A673 (cell line): ENCODE results near the gene TNFRSF18. TPM values are rescaled to one million over a fixed set of nuclear protein-coding genes. Genes with fewer than 3 reads are reported as not detected.

ENCODE experiments used
- BruUV-seq: library from RNA; stranded (reverse); fragments of 400-500 nt; replicated peaks from 2 replicates; lab custom pipeline; 2021; lab: Mats Ljungman, UMichigan
- CTCF ChIA-PET: fragments of 300-600 bp; sonication (Branson Sonifier 250); formaldehyde crosslinking; loops from one replicate; lab custom pipeline; 2022; ENCODE audit warnings: antibody characterized with exemption; lab: Charles Lee
- POLR2A ChIA-PET: fragments of 300-600 bp; sonication (Branson Sonifier 250); formaldehyde crosslinking; loops from one replicate; lab custom pipeline; 2022; ENCODE audit warnings: antibody characterized with exemption; ENCODE audit not compliant: low non-redundant PET; lab: Charles Lee
- DNase-seq: peaks from one replicate; pipeline ENCODE4 v3.0.0-alpha.2; 2015; ENCODE audit warnings: low spot score
- H3K27ac ChIP-seq: fragments of 200-600 bp; sonication (generic); 2 replicates; pipeline ENCODE4 v1.5.1; 2016; ENCODE audit warnings: mixed run types, low read depth, mild to moderate bottlenecking, mixed read lengths, antibody characterized with exemption, low read length; ENCODE audit not compliant: poor library complexity, severe bottlenecking
- H3K27me3 ChIP-seq: fragments of 200-600 bp; sonication (generic); replicated peaks from 2 replicates; pipeline ENCODE4 v1.6.1; 2017; ENCODE audit warnings: mixed run types, low read depth, mild to moderate bottlenecking, mixed read lengths, antibody characterized with exemption, low read length; ENCODE audit not compliant: insufficient read depth, poor library complexity
- H3K36me3 ChIP-seq: fragments of 200-600 bp; sonication (generic); 2 replicates; pipeline ENCODE4 v1.6.1; 2016; ENCODE audit warnings: mixed run types, mild to moderate bottlenecking, mixed read lengths, antibody characterized with exemption, low read length; ENCODE audit not compliant: insufficient read depth, poor library complexity, severe bottlenecking
- H3K4me1 ChIP-seq: fragments of 200-600 bp; sonication (generic); 2 replicates; pipeline ENCODE4 v1.6.1; 2017; ENCODE audit warnings: mixed run types, mild to moderate bottlenecking, mixed read lengths, antibody characterized with exemption, low read length; ENCODE audit not compliant: insufficient read depth, poor library complexity, severe bottlenecking
- H3K4me3 ChIP-seq: fragments of 200-600 bp; sonication (generic); 2 replicates; pipeline ENCODE4 v1.5.1; 2016; ENCODE audit warnings: low read depth, mixed run types, mild to moderate bottlenecking, mixed read lengths, low read length; ENCODE audit not compliant: poor library complexity, severe bottlenecking
- H3K9me3 ChIP-seq: fragments of 200-600 bp; sonication (generic); 2 replicates; pipeline ENCODE4 v1.6.1; 2016; ENCODE audit warnings: mixed run types, low read depth, mild to moderate bottlenecking, mixed read lengths, antibody characterized with exemption, low read length; ENCODE audit not compliant: poor library complexity, severe bottlenecking
- EZH2 ChIP-seq: fragments of 200-600 bp; sonication (generic); IDR thresholded peaks from 2 replicates; pipeline ENCODE4 v1.6.1; 2017; ENCODE audit warnings: borderline replicate concordance, low read depth, mild to moderate bottlenecking, mixed read lengths, antibody characterized with exemption, low read length; ENCODE audit not compliant: poor library complexity, severe bottlenecking
- intact Hi-C: fragments of 100-400 bp; cut with micrococcal nuclease; formaldehyde crosslinking; loops from one replicate; pipeline ENCODE4 v1.10.0; 2022; ENCODE audit not compliant: unreplicated experiment
- total RNA-seq: library from RNA; stranded (reverse); gene quantifications from 2 replicates; pipeline ENCODE4 v1.2.3, GENCODE V29; 2021
- TF ChIP-seq, protein P1 (sequence below): fragments of 300-800, 200-600 bp; sonication (generic); conservative IDR thresholded peaks from 2 replicates; pipeline ENCODE4 v1.5.1; 2017; ENCODE audit warnings: low read depth, mild to moderate bottlenecking, antibody characterized with exemption, low read length, moderate library complexity, mixed read lengths

Gene TNFRSF18
- total RNA-seq, 1 experiment from 2014 or later = 0.77 TPM

DNA sequence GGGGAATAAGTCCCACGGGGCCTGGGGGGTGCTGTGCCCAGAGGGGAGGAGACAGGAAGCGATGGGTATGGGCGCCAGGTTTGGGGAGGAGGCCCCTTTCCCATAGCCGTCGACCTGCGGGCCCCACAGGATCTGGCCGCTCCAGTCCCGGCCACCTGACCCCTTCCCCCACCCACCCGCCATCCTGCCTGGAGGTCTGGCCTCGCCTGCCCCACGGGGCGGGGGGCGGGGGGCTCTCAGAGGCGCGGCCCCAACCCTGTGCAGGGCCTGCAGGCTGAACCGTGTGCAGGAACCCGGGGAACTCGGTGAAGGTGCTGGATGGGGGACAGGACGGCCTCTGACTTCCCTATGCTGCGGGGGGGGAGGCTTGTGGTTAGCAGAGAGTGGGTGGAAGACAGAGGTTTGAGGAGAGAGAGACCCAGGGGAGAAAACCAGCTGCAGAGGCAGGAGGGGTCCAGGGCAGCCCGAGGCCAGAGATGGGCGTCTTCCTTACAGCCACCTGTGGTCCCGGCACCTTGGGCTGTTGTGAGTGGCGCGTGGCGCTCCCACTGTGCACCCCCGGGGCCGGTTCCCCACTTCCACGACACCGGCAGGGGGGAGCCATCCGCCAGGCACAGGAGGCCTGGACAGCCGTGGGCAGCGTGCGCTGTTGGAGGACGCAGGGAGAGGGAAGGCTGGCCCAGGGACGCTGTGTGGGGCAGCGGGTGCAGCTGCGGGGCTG is 2.5 kb upstream of the TNFRSF18 start:
- Histone ChIP-seq H3K4me3 (no peak overlapping the region), H3K27ac (no peak overlapping the region), H3K9me3 (no peaks in the 10 kb centered on the region), H3K4me1 (peaks cover 6% of the 10 kb centered on the region), H3K36me3 (no peaks in the 10 kb centered on the region), H3K27me3 (no peaks in the 10 kb centered on the region)
- intact Hi-C loops = no loop called here
- no TSS peak for BruUV-seq
- TF ChIP-seq EZH2 = no peak
- TF ChIP-seq, protein P1, sequence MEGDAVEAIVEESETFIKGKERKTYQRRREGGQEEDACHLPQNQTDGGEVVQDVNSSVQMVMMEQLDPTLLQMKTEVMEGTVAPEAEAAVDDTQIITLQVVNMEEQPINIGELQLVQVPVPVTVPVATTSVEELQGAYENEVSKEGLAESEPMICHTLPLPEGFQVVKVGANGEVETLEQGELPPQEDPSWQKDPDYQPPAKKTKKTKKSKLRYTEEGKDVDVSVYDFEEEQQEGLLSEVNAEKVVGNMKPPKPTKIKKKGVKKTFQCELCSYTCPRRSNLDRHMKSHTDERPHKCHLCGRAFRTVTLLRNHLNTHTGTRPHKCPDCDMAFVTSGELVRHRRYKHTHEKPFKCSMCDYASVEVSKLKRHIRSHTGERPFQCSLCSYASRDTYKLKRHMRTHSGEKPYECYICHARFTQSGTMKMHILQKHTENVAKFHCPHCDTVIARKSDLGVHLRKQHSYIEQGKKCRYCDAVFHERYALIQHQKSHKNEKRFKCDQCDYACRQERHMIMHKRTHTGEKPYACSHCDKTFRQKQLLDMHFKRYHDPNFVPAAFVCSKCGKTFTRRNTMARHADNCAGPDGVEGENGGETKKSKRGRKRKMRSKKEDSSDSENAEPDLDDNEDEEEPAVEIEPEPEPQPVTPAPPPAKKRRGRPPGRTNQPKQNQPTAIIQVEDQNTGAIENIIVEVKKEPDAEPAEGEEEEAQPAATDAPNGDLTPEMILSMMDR = no peak
- ChIA-PET CTCF (no interaction called here), POLR2A (interaction anchor here (1.0 kb wide), 1 partner anchor 22 kb away, joined by 4 read pairs; no protein-coding TSS in a partner anchor)
- no peak for DNase-seq

GRCh38 chr1:1207571-1207892 is 1.1 kb upstream of the TNFRSF18 start:
- no TSS peak for BruUV-seq
- DNase-seq = no peak
- Histone ChIP-seq H3K27me3 (no peaks in the 10 kb centered on the region), H3K4me3 (no peak overlapping the region), H3K9me3 (no peaks in the 10 kb centered on the region), H3K36me3 (no peaks in the 10 kb centered on the region), H3K27ac (no peak overlapping the region), H3K4me1 (peaks cover 6% of the 10 kb centered on the region)
- CTCF ChIA-PET = no interaction called here
- POLR2A ChIA-PET = interaction anchor here (1.0 kb wide), 1 partner anchor 24 kb away, joined by 4 read pairs; no protein-coding TSS in a partner anchor
- intact Hi-C loops = no loop called here
- TF ChIP-seq, protein P1 = no peak
- TF ChIP-seq EZH2 = no peak

DNA sequence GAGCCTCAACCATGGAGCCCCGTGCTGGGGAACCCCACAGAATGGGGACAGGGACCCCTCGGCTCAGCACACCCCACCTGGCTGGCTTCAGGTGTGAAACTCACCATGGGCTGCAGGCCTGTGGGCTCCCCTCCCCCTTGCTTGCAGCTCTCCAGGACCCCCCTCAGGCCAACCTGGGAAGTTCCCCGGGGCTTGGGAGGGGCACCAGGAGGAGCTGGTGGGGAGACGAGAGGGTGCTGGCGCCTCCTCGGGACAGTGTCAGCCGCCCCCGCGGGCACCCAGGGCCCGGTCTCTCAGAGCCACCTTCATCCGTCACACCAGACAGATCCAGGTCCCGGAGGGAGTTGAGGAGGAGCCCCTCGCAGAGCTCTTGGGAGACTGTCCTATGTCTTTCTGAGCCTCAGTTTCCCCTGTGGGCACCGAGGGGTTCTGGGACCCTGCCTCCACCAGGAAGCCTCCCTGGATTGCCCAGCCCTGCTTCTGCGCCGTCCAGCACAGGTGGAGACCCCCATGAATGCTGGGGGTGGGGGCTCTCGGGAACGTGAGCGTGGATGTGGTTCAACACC is 657 bp upstream of the TNFRSF18 start:
- TF ChIP-seq EZH2 = no peak
- no peaks in the 10 kb centered on the region for H3K9me3 ChIP-seq
- peaks cover 6% of the 10 kb centered on the region for H3K4me1 ChIP-seq
- H3K4me3 ChIP-seq = no peak overlapping the region
- no peaks in the 10 kb centered on the region for H3K36me3 ChIP-seq
- H3K27me3 ChIP-seq = no peaks in the 10 kb centered on the region
- no peak for DNase-seq
- ChIA-PET POLR2A (no interaction called here), CTCF (no interaction called here)
- no TSS peak for BruUV-seq
- intact Hi-C loops = no loop called here
- H3K27ac ChIP-seq = no peak overlapping the region
